ENCODE measurements around the gene SLC5A1. TPM values are rescaled to one million over a fixed set of nuclear protein-coding genes. Genes with fewer than 3 reads are reported as not detected.

The SLC5A1 gene
- total and polyA plus RNA-seq, 2 experiments from 2014 or later, result 0.03 TPM; not detected in 1

DNA sequence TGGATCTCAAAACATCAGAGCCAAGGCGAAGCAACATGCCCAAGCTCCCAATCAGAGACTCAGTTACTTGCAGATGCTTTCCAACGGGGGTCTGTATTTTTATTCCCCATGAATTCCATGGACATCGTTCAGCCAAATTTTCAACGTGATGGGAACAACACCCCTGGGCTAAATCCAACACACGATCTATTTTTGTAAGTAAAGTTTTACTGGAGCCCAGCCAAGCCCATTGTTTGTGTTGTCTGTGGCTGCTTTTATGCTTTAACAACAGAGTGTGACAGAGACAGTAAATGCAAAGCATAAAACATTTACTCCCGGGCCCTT, 33.7 kb downstream of the SLC5A1 start:
- ATAC-seq (no peak), DNase-seq (ENCODE audit: low spot score) (no peak)
- peaks cover 5% of the 10 kb centered on the region for H3K27me3 Mint-ChIP-seq (ENCODE audit: insufficient read depth, low read depth, poor library complexity)
- no peak overlapping the region for H3K4me2 ChIP-seq
- H3K4me1 Mint-ChIP-seq, result peaks cover 6% of the 10 kb centered on the region; the same call in 2 of the 3 replicates
- H3K9me3 Mint-ChIP-seq, result no peaks in the 10 kb centered on the region
- no peaks in the 10 kb centered on the region for H3F3A ChIP-seq (replicated peaks; ENCODE audit: low read depth)
- no peak for TF ChIP-seq EZH2 (IDR thresholded peaks at IDR 0.05; ENCODE audit: low read depth, unreplicated experiment)
- TF ChIP-seq, protein P1, sequence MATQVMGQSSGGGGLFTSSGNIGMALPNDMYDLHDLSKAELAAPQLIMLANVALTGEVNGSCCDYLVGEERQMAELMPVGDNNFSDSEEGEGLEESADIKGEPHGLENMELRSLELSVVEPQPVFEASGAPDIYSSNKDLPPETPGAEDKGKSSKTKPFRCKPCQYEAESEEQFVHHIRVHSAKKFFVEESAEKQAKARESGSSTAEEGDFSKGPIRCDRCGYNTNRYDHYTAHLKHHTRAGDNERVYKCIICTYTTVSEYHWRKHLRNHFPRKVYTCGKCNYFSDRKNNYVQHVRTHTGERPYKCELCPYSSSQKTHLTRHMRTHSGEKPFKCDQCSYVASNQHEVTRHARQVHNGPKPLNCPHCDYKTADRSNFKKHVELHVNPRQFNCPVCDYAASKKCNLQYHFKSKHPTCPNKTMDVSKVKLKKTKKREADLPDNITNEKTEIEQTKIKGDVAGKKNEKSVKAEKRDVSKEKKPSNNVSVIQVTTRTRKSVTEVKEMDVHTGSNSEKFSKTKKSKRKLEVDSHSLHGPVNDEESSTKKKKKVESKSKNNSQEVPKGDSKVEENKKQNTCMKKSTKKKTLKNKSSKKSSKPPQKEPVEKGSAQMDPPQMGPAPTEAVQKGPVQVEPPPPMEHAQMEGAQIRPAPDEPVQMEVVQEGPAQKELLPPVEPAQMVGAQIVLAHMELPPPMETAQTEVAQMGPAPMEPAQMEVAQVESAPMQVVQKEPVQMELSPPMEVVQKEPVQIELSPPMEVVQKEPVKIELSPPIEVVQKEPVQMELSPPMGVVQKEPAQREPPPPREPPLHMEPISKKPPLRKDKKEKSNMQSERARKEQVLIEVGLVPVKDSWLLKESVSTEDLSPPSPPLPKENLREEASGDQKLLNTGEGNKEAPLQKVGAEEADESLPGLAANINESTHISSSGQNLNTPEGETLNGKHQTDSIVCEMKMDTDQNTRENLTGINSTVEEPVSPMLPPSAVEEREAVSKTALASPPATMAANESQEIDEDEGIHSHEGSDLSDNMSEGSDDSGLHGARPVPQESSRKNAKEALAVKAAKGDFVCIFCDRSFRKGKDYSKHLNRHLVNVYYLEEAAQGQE (IDR thresholded peaks at IDR 0.05; ENCODE audit: unreplicated experiment), result no peak
- TF ChIP-seq ZNF114 (CRISPR knock-in tag; IDR thresholded peaks at IDR 0.05), result no peak
- TF ChIP-seq, protein P2, sequence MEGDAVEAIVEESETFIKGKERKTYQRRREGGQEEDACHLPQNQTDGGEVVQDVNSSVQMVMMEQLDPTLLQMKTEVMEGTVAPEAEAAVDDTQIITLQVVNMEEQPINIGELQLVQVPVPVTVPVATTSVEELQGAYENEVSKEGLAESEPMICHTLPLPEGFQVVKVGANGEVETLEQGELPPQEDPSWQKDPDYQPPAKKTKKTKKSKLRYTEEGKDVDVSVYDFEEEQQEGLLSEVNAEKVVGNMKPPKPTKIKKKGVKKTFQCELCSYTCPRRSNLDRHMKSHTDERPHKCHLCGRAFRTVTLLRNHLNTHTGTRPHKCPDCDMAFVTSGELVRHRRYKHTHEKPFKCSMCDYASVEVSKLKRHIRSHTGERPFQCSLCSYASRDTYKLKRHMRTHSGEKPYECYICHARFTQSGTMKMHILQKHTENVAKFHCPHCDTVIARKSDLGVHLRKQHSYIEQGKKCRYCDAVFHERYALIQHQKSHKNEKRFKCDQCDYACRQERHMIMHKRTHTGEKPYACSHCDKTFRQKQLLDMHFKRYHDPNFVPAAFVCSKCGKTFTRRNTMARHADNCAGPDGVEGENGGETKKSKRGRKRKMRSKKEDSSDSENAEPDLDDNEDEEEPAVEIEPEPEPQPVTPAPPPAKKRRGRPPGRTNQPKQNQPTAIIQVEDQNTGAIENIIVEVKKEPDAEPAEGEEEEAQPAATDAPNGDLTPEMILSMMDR (conservative IDR thresholded peaks at IDR 0.05; ENCODE audit: low read depth in 2 of 2), result no peak
- no peak for TF ChIP-seq NANOG (IDR thresholded peaks at IDR 0.05; ENCODE audit: borderline replicate concordance)
- no peak for TF ChIP-seq ZNF331 (CRISPR knock-in tag; IDR thresholded peaks at IDR 0.05; ENCODE audit: low read depth)
- TF ChIP-seq, protein P3, sequence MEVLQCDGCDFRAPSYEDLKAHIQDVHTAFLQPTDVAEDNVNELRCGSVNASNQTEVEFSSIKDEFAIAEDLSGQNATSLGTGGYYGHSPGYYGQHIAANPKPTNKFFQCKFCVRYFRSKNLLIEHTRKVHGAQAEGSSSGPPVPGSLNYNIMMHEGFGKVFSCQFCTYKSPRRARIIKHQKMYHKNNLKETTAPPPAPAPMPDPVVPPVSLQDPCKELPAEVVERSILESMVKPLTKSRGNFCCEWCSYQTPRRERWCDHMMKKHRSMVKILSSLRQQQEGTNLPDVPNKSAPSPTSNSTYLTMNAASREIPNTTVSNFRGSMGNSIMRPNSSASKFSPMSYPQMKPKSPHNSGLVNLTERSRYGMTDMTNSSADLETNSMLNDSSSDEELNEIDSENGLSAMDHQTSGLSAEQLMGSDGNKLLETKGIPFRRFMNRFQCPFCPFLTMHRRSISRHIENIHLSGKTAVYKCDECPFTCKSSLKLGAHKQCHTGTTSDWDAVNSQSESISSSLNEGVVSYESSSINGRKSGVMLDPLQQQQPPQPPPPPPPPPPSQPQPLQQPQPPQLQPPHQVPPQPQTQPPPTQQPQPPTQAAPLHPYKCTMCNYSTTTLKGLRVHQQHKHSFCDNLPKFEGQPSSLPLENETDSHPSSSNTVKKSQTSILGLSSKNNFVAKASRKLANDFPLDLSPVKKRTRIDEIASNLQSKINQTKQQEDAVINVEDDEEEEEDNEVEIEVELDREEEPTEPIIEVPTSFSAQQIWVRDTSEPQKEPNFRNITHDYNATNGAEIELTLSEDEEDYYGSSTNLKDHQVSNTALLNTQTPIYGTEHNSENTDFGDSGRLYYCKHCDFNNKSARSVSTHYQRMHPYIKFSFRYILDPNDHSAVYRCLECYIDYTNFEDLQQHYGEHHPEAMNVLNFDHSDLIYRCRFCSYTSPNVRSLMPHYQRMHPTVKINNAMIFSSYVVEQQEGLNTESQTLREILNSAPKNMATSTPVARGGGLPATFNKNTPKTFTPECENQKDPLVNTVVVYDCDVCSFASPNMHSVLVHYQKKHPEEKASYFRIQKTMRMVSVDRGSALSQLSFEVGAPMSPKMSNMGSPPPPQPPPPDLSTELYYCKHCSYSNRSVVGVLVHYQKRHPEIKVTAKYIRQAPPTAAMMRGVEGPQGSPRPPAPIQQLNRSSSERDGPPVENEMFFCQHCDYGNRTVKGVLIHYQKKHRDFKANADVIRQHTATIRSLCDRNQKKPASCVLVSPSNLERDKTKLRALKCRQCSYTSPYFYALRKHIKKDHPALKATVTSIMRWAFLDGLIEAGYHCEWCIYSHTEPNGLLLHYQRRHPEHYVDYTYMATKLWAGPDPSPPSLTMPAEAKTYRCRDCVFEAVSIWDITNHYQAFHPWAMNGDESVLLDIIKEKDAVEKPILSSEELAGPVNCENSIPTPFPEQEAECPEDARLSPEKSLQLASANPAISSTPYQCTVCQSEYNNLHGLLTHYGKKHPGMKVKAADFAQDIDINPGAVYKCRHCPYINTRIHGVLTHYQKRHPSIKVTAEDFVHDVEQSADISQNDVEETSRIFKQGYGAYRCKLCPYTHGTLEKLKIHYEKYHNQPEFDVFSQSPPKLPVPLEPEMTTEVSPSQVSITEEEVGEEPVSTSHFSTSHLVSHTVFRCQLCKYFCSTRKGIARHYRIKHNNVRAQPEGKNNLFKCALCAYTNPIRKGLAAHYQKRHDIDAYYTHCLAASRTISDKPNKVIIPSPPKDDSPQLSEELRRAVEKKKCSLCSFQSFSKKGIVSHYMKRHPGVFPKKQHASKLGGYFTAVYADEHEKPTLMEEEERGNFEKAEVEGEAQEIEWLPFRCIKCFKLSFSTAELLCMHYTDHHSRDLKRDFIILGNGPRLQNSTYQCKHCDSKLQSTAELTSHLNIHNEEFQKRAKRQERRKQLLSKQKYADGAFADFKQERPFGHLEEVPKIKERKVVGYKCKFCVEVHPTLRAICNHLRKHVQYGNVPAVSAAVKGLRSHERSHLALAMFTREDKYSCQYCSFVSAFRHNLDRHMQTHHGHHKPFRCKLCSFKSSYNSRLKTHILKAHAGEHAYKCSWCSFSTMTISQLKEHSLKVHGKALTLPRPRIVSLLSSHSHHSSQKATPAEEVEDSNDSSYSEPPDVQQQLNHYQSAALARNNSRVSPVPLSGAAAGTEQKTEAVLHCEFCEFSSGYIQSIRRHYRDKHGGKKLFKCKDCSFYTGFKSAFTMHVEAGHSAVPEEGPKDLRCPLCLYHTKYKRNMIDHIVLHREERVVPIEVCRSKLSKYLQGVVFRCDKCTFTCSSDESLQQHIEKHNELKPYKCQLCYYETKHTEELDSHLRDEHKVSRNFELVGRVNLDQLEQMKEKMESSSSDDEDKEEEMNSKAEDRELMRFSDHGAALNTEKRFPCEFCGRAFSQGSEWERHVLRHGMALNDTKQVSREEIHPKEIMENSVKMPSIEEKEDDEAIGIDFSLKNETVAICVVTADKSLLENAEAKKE (CRISPR knock-in tag; IDR thresholded peaks at IDR 0.05), result no peak
- TF ChIP-seq JUNB (IDR thresholded peaks at IDR 0.05; ENCODE audit: unreplicated experiment), result no peak
- no peaks in the 10 kb centered on the region for H3K79me2 ChIP-seq (replicated peaks; ENCODE audit: insufficient read depth)
- H3K4me3 Mint-ChIP-seq, result no peak overlapping the region
- H2AFZ ChIP-seq, result no peak overlapping the region
- no peak overlapping the region for H3K27ac Mint-ChIP-seq
- no peaks in the 10 kb centered on the region for H3K9me2 ChIP-seq (ENCODE audit: insufficient read depth)
- no peaks in the 10 kb centered on the region for H3K4me1 ChIP-seq (ENCODE audit: insufficient read depth)
- no peak overlapping the region for H3K27ac ChIP-seq (ENCODE audit: low read depth)
- H3K36me3 Mint-ChIP-seq (ENCODE audit: low read depth), result no peaks in the 10 kb centered on the region
- H3K36me3 ChIP-seq (ENCODE audit: insufficient read depth), result no peaks in the 10 kb centered on the region
- H3K27me3 ChIP-seq (ENCODE audit: insufficient read depth), result no peaks in the 10 kb centered on the region
- no peak overlapping the region for H3K4me3 ChIP-seq
- H4K20me1 ChIP-seq (replicated peaks; ENCODE audit: insufficient read depth), result no peaks in the 10 kb centered on the region

Data from GM23338 (cell line).